ENCODE data around the gene FAM210A. TPM values are rescaled to one million over a fixed set of nuclear protein-coding genes. Genes with fewer than 3 reads are reported as not detected.

FAM210A gene
- total and polyA plus RNA-seq, 2 experiments from 2014 or later = 17.2 to 17.9 TPM

GRCh38 chr18:13643261-13643751 is 83.1 kb downstream of the FAM210A start:
- DNase-seq (ENCODE audit: low spot score) = no peak
- no peak overlapping the region for H3K27ac Mint-ChIP-seq
- H3K4me1 Mint-ChIP-seq = peaks cover 6% of the 10 kb centered on the region; the same call in 2 of the 3 replicates
- TF ChIP-seq ZNF114 (CRISPR knock-in tag; IDR thresholded peaks at IDR 0.05) (no peak), CREB1 (CRISPR knock-in tag; IDR thresholded peaks at IDR 0.05; ENCODE audit: low read depth) (no peak), REST (IDR thresholded peaks at IDR 0.05; ENCODE audit: unreplicated experiment) (no peak), CTCF (conservative IDR thresholded peaks at IDR 0.05; ENCODE audit: low read depth in 2 of 2) (no peak), ETS1 (IDR thresholded peaks at IDR 0.05) (no peak), STAT1 (IDR thresholded peaks at IDR 0.05; ENCODE audit: unreplicated experiment) (no peak), EZH2phosphoT487 (IDR thresholded peaks at IDR 0.05; ENCODE audit: unreplicated experiment) (no peak), JUNB (IDR thresholded peaks at IDR 0.05; ENCODE audit: unreplicated experiment) (no peak), ZNF462 (CRISPR knock-in tag; IDR thresholded peaks at IDR 0.05) (no peak), NANOG (IDR thresholded peaks at IDR 0.05; ENCODE audit: borderline replicate concordance) (no peak), ZNF331 (CRISPR knock-in tag; IDR thresholded peaks at IDR 0.05; ENCODE audit: low read depth) (no peak), POLR2AphosphoS5 (IDR thresholded peaks at IDR 0.05; ENCODE audit: low read depth) (no peak), EZH2 (IDR thresholded peaks at IDR 0.05; ENCODE audit: low read depth, unreplicated experiment) (no peak)
- H3K4me3 Mint-ChIP-seq = no peak overlapping the region
- no peaks in the 10 kb centered on the region for H3K9me2 ChIP-seq (ENCODE audit: insufficient read depth)
- H3K9me3 Mint-ChIP-seq = no peaks in the 10 kb centered on the region; the same call in 2 of the 3 replicates
- no peaks in the 10 kb centered on the region for H4K20me1 ChIP-seq (replicated peaks; ENCODE audit: insufficient read depth)
- H3F3A ChIP-seq (replicated peaks; ENCODE audit: low read depth) = peaks cover 6% of the 10 kb centered on the region; the same call in 1 of the 2 replicates
- H3K4me1 ChIP-seq (ENCODE audit: insufficient read depth) = peaks cover 5% of the 10 kb centered on the region
- no peaks in the 10 kb centered on the region; the same call in 2 of the 3 replicates for H3K36me3 Mint-ChIP-seq (ENCODE audit: low read depth)
- no peak overlapping the region for H3K4me2 ChIP-seq
- peaks cover 18% of the 10 kb centered on the region; the same call in 1 of the 2 replicates for H3K27me3 ChIP-seq (ENCODE audit: insufficient read depth)
- no peaks in the 10 kb centered on the region for H3K36me3 ChIP-seq (ENCODE audit: insufficient read depth)
- ATAC-seq = no peak
- H3K4me3 ChIP-seq = no peak overlapping the region
- no peaks in the 10 kb centered on the region for H3K79me2 ChIP-seq (replicated peaks; ENCODE audit: insufficient read depth)
- H2AFZ ChIP-seq = no peak overlapping the region
- H3K27me3 Mint-ChIP-seq (ENCODE audit: insufficient read depth, low read depth, poor library complexity) = peaks cover 4% of the 10 kb centered on the region
- no peak overlapping the region for H3K27ac ChIP-seq (ENCODE audit: low read depth)

All from GM23338 (cell line).